Stimulated activated CD4-positive, alpha-beta T cell treated with anti-CD3 and anti-CD28 coated beads, Interleukin-2, amount 100 ng/mL, for 4 hours (primary cell): ENCODE measurements around the gene LYZL6.
"Not testable (repeated sequence)": the region's sequence is repeated elsewhere in the genome, so short reads cannot be mapped to it uniquely, and the experiment has no call there.

ENCODE experiments used
- DNase-seq: peaks from one replicate; pipeline ENCODE4 v3.0.0-alpha.2; 2020; ENCODE audit warnings: low read depth

Gene LYZL6

DNA sequence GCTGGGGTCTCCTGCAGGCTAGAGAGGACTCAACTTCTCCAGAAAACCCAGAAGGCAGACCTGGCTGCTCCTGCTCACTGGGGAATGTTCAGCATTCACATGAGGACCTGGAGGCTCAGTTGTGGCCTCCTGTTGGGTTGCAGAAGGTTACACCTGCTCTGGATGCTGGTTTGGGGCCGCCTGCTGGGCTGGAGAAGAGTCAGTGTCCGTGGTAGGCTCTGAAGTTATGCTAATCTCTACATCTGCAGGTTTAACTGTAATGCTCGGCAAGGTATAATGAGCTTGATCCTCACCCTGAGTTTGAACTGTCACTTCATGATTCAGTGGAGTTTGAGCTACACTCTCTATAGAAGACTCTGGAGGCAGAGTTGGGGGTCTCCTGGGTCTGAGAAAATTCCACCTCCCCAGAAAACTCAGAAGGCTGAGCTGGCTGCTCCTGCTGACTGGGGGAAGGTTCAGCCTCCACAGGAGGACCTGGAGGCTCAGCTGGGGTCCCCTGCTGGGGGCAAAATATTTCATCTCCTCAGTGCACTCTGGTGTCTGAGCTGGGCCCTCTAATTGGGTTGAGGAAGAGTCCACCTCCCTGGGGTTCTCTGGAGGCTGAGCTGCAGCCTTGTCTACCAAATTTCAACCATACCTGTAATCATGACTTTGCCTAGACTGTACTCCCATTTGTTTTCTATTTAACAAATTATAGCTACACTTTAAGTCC is 36.4 kb downstream of the LYZL6 start:
- no peak for DNase-seq

DNA sequence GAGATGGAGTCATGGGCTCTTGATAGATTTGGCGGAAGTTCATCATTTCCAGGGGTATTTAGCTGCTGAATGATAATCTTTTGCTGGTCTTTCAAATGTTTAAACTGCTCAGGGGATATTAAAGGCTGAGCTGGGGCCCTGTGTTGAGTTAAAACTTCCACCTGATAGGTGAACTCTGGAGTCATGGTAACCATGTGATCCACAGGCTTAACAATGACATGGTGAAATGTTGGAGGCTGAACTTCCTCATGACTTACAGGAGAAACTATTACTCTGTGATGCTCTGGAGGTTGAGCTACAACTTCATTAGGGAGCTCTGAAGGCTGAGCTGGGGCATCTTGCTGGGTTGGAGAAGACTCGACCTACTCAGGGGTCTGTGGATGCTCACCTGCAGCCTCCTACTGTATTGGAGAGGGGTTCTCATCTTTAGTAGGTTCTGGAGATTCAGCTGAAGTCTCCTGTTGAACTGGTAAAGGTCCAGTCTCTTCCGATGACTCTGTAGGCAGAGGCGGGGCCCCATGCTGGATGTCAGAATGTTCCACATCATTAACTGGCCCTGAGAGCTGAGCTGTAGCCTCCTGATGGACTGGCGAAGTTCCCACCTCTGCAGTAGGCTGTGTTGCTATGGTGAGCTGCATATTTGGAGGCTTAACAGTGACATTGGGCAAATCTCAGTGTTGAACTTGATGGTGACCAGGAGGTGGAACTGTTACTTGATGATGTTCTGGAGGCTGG is 37.2 kb downstream of the LYZL6 start:
- DNase-seq: no peak

DNA sequence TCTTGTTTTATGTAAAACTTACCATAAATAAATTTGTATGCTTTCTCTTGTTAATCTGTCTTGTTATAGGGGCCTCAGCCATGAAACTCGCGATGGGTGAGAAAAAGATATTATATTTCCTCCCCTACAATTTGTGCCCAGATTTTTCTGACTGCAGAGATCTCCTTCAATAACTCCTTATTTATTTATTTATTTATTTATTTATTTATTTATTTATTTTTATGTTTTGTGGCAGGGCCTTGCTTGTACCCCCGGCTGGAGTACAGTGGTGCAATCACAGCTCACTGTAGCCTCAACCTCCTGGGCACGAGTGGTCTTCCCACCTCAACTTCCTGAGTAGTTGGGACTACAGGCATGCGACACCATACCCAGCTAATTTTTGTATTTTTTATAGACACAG is 40.1 kb downstream of the LYZL6 start:
- DNase-seq: no peak

DNA sequence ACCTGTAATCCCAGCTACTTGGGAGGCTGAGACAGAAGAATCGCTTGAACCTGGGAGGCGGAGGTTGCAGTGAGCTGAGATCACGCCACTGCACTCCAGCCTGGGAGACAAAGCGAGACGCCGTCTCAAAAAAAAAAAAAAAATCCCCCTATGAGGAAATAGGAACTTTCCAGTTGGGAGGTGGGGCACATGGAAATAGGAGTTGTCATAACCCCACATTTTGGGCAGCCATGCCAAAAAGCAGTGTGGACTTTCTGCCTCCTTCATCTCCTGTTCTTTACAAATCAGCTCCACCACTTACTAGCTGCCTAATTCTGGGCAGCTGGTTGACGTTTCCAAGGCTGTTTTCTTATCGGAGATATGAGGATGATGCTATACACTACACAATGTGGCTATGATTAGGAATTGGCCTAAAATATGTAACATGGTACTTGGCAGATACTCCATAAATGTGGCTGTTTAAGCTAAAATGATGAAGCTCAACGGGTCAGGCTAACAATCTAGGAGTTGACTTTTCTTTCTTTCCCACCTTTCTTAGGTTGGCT is 41.8 kb downstream of the LYZL6 start:
- DNase-seq: no peak

DNA sequence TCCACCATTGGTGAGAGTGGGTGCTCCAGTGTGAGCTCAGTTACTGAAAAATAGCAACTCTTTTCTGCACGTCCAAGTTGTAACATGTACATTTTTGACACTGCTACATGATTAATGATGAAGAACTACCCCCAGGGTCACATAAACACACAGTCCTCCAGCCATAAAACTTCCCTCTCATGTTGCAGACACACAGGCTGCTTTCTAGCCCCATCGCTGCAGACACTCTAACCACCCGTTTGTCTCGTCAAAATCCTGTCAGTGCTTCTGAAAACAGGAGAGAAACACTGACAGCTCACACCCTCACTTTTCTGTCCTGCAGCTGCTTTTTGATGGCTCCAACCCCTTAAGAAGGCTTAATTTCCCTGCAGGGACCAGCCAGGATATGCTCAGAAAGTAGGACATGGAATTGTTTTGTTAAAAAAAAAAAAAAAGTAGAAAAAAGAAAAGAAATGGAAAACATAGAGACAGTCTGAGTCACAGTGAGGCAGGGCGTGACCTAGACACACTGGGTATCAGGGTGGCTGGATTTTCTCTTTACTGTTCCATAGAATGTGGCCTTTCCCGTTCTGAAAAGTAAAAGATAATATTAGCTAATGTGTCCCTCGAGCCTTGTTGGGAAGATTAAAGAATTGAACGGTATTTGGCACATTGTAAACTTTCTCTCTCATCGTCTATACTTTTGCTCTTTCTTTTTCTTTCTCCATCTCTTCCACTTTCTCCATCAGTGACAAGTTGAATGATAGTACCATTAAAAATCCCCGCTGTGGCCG is 42.6 kb downstream of the LYZL6 start:
- no peak for DNase-seq

DNA sequence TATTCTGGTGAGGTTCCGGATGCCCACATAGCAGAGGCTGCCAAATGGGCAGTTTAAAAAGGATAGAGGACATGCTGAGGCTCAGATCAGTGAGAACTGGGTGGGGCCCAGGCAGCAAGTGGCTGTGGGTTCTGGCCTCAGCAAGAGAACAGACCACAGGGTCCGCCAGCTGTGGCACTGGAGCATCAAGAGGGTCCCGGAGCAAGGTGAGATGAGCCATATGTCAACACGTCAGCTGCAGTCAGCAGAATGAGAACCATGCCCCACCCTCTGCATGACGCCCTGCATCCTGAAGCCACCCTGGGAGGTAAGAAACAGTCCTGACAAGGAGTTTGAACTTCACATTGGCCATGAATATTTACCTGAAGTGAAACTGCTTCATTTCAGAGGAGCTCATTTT is 43.2 kb downstream of the LYZL6 start:
- DNase-seq: no peak

DNA sequence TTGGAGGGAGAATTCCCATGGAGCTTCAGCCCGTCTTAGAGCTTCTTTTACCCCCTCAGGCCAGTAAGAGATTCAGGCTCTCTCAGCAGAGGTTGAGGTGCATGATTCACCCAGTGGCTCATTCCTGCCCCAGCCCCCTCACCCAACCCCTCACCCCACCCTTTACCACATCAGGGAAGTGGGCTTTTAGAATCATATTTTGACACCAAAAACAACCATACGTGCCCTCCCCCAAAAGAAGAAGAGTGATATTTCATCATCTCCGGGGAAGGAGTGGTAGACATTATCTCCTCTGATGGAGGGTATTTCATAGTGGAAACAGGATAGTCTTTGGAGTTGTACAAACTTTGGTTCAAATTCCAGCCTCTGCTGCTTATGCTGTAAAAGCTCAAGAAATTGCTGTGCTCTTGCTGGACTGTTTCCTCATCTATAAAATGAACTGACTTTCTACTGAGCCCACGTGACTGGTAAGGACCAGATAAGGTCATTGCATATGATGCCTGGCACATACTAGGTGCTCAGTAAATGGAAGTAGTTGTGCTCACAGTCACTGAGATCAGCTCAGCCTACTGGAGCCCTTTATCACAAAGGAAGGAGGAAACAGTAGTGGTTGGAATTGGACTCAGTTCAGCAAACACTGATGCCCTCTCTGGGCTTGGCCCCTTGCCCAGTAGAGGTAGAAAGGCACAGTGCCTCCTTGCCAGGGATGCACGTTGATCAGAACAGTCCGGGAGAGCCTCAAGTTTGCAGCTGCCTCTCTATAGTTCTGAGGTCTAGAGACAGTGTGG is 45.0 kb downstream of the LYZL6 start:
- DNase-seq: no peak

DNA sequence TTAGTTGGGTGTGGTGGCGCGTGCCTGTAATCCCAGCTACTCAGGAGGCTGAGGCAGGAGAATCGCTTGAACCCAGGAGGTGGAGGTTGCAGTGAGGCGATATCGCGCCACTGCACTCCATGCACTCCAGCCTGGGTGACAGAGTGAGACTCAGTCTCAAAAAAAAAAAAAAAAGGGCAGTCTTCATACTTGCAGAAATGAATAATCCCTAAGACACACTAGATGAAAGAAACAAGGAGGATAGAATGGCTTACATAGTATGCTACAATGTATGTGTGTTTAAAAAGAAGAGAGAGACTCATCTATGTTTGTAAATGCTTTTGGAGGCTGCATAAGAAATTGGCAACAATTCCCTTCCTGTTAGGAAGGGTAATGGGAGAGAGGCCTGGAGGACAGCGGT is 45.7 kb downstream of the LYZL6 start:
- not testable (repeated sequence) for DNase-seq

DNA sequence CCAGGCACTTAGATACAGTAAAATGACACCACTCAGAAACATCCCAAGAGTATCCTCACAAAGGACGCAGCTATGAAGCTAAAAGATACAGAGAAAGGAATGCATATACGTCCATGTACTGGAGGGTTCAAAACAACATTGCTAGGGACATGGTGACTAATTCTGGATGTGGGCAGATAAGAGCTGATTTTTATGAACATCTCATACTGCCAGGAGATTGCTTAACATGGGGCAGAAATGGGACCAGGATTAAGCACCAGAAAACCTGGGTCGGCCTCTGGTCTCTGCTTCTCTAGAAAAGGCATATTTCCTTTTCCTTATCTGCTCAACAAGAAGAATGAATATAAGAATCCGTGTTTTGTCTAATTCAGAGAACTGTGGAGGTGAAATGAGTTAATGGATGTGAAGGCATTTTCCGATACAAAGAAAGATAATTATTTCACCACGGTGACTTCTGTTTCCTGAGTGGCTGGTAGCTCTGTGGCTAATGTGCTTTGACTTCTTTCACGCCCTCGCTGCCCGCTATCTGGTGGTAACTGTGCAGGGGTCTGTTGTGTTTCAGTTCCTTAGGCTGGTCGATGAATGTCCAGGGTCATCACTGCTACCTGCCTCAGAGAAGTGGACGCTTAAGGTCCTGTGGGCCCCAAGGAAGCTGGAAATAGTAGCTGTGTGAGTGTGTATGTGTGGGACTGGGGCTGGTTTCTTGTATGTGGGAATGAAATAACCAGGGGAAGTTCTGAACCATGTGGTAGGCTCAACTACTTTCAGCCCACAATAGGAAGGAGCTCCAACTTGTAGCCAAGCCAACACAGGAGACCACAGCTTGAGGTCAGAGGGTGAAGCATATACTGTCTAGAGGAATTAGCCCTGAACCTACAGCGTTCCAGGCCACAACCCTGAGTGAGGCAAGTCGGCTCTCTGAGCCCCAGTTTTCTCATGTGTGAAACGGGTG is 47.6 kb downstream of the LYZL6 start:
- no peak for DNase-seq

DNA sequence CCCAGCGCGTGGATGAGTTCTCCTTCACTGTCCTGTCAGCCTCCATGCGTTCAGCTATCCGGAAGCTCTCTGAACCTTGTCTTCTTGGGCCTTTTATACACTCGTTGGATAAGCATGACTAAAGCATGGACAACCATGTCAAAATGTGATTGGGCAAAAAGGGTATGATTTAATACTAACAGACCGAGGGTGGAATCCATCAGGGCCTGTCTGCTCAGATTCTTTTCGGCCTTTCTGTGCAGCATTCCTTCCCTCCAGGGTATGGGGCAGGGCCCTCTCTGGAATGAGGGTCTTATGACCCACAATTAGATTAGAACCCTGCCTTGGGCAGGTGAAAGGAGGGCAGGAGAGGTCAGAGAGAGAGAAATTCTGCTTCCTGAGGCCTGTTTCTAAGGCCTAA is 49.3 kb downstream of the LYZL6 start:
- no peak for DNase-seq

DNA sequence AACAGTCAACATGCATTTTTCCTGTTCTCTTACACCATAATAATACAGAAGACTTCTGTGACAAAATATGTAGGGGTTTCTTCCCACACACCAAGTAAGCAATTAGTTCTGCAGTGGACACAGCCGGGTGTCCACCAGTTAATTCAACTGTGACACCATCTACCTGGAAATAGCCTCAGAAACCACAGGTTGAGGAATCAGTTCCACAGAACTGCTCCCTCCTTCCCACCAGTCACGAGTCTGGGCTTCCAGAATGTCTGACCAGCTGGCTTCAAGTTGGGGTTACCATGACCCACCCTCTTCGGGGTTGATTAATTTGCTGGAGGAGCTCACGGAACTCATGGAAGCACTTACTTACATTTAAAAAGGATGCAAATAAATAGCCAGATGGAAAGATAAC is 49.8 kb downstream of the LYZL6 start:
- DNase-seq: no peak

DNA sequence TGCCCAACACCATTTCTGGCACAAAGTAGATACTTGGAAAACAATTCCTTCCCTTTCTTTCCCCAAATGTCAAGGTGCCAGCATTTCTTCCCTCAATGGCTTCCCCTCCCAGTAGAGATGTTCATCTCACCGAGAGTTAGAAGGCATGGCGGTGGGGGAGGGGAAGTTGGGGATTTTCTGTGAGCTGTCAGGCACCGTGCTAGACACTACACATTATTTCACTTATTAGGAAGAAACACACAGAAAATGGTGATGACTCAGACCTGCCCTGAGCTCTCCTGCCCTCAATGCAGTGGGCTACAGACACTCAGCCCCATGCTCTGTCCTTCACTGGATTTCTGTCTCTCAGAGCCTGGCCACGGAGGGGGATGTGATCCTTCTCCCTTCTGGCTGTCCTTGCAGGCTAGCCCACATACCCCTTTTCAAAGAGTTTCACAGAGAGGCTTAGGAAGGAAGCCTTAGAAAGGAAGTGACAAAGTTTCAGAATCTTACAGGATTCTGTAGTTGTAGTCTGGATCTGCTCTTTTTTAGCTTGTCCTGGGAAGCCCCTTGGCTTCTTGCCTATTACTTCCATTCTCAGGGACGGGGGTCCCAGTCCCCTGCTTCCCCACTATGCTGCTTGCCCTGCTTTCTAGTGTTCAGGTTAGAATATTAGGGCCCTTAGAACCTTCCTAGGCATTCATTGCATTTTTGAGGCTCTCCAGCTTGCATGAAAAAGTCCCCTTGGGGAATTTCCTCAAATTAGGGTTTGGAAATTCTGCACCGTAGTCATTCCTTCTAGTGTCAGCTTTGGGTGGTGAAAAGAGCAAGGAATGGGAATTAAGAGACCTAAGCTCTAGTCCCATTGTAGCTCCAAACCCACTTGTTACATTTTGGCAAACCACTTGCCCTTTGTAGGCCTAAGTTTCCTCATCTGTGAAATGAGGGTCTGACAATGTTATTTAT is 51.1 kb downstream of the LYZL6 start:
- DNase-seq: peak; percentile 14

DNA sequence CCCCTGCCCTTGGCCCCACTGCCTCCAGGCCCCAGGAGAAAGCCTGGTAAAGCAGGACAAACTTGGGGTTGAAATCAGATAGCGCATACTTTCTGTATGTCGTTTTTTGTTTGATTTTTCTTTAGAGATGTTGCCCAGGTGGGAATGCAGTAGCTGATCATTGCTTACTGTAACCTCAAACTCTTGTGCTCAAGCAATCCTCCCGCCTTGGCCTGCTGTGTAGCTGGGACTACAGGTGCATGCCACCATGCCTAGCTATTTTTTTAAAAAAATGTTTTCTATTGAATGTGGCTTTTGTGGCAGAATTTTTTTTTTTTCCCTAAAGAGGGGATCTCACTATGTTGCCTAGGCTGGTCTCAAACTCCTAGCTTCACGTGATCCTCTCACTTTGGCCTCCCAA is 52.2 kb downstream of the LYZL6 start:
- no peak for DNase-seq

DNA sequence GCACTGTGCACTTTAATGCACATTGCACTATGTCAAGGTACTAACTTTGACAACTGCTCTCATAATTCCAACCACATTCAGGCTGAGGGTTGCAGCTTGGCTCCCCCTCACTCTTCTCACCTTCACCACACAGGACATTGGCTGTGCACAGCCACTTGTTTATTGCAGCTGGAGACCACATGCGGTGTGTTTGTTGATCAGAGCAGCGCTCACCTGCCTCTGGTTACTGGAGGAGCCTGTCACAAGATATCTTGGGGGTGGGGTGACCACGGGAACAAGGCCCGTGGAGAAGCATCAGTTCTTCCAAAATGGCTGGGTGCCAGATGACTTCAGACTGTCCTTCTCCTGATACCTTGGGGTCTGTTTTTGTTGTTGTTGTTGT is 52.7 kb downstream of the LYZL6 start:
- no peak for DNase-seq

DNA sequence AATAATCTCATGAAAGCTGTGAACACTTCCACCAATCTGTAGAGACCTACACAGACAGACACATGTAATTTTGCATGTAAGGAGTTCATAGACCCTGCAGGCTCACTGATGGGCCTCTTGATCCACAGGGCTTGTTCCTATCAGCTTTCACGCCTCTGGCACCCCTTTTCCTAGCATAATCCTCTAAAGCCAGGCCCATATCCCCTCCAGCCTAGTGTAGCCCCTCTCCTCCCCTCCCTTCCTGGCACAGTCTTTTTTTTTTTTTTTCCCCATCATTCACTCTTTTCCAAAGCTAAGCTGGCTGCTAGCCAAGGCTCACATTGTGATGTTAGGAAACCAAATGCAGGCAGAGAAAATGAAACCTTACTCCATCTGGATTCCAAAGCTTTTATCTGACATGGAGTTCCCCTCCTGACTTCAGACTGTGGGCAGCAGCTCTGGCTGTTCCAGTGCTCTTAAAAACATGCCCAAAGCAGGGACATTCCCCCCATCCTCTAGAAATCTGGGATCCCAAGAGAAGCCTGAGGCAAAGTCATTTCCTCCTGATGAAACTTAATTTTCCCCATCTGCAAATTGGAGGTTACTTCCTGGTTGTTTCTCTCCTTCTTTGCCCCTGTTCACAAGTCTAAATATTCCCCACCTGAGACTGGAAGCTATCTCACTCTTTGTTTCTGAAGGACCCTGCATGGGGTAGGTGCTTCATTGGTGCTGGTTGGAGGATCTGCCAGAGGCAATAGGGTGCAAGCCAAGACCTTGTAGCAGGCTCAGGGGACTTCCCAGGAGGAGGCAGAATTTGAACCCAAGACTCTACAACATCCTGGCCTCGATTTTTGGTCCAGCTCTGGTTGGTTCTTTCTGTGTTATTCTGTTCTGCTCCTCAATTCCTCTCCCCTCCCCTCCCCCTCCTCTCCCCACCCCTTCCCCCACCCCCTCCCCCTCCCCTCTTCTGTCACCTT is 53.4 kb downstream of the LYZL6 start:
- no peak for DNase-seq

DNA sequence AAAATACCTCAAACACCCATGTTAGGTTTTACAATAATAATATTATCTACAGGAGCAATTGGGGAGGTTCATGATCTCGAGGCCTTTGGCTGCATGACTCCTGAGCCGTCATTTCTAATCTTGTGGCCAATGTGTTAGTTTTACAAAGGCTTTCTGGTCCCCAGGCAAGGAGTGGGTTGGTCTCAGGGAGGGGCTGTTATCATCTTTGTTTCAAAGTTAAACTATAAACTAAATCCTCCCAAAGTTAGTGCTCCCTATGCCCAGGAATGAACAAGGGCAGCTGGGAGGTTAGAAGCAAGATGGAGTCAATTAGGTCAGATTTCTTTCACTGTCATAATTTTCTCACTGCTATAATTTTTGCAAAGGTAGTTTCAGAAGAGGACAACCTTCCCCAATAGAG is 54.3 kb downstream of the LYZL6 start:
- DNase-seq: no peak
